Uterus (tissue), 2 donors: ENCODE results near the gene TMEM131.

ENCODE experiments used
- POLR2A ChIP-seq, 2 donors: fragments of 450-650 bp; IDR thresholded peaks; one replicate each; pipeline ENCODE4 v1.6.1; 2016; ENCODE audit warnings: antibody characterized with exemption in 2 of 2, mild to moderate bottlenecking in 1 of 2, moderate library complexity in 1 of 2
- TF ChIP-seq, protein P1 (sequence below), 4 experiments: fragments of 200-600 bp in 2 of 4; fragments of 450-650 bp in 2 of 4; sonication (generic) in 2 of 4; IDR thresholded peaks; one replicate each; pipeline ENCODE4 v1.5.1; 2016 to 2019; ENCODE audit warnings: antibody characterized with exemption in 4 of 4, mild to moderate bottlenecking in 2 of 4, moderate library complexity in 1 of 4

DNA sequence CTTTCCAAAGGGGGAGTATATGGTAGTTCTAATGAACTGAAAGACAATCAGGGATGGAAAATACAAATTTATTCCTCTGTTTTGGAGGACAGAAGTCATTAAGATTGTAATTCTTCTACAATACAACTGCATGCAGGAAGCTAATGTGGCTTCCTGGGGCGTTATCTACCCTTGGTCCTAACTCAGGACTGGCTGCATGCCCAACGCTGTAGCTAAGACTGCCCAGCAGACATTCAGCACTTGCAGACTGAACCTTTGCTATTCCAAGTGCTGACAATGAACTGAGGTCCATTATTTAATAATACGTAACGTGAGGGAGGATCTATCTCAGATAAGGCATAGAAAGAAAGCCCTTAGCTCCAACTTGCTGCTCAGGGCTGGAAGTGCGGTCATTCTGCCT lies 229.2 kb downstream of the TMEM131 start:
- TF ChIP-seq, protein P1, sequence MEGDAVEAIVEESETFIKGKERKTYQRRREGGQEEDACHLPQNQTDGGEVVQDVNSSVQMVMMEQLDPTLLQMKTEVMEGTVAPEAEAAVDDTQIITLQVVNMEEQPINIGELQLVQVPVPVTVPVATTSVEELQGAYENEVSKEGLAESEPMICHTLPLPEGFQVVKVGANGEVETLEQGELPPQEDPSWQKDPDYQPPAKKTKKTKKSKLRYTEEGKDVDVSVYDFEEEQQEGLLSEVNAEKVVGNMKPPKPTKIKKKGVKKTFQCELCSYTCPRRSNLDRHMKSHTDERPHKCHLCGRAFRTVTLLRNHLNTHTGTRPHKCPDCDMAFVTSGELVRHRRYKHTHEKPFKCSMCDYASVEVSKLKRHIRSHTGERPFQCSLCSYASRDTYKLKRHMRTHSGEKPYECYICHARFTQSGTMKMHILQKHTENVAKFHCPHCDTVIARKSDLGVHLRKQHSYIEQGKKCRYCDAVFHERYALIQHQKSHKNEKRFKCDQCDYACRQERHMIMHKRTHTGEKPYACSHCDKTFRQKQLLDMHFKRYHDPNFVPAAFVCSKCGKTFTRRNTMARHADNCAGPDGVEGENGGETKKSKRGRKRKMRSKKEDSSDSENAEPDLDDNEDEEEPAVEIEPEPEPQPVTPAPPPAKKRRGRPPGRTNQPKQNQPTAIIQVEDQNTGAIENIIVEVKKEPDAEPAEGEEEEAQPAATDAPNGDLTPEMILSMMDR (IDR thresholded peaks at IDR 0.05), result no peak
- no peak for TF ChIP-seq POLR2A (IDR thresholded peaks at IDR 0.05)
